GM23338 (cell line): ENCODE results near the gene TTC16. TPM values are rescaled to one million over a fixed set of nuclear protein-coding genes. Genes with fewer than 3 reads are reported as not detected.

ENCODE experiments used
- ATAC-seq: fragments of 200-7000 bp; cut with Tn5 transposase; 3 replicates; pipeline ENCODE4 v1.9.1; 2020
- DNase-seq: peaks from one replicate; pipeline ENCODE4 v3.0.0-alpha.2; 2015; ENCODE audit warnings: low spot score
- H2AFZ ChIP-seq: fragments of 200-600 bp; sonication (generic); 2 replicates; pipeline ENCODE4 v1.8.0; 2016; ENCODE audit warnings: antibody characterized with exemption, mild to moderate bottlenecking, moderate library complexity
- H3F3A ChIP-seq: fragments of 200-600 bp; sonication (generic); replicated peaks from 2 replicates; pipeline ENCODE4 v1.8.0; 2017; ENCODE audit warnings: antibody characterized with exemption, mixed run types, low read depth
- H3K27ac ChIP-seq: fragments of 200-600 bp; sonication (generic); 2 replicates; pipeline ENCODE4 v1.6.1; 2016; ENCODE audit warnings: low read depth
- H3K27me3 ChIP-seq: fragments of 200-600 bp; sonication (generic); 2 replicates; pipeline ENCODE4 v1.8.0; 2016; ENCODE audit warnings: mild to moderate bottlenecking, mixed run types, moderate library complexity; ENCODE audit not compliant: insufficient read depth
- H3K36me3 ChIP-seq: fragments of 200-600 bp; sonication (generic); 2 replicates; pipeline ENCODE4 v1.8.0; 2016; ENCODE audit warnings: mild to moderate bottlenecking; ENCODE audit not compliant: insufficient read depth
- H3K4me1 ChIP-seq: fragments of 200-600 bp; sonication (generic); 2 replicates; pipeline ENCODE4 v1.8.0; 2016; ENCODE audit warnings: mild to moderate bottlenecking, moderate library complexity; ENCODE audit not compliant: insufficient read depth
- H3K4me2 ChIP-seq: fragments of 200-600 bp; sonication (generic); 2 replicates; pipeline ENCODE4 v1.7.1; 2017; ENCODE audit warnings: mixed run types
- H3K4me3 ChIP-seq: fragments of 200-600 bp; sonication (generic); 2 replicates; pipeline ENCODE4 v1.6.1; 2016; ENCODE audit warnings: mixed run types
- H3K79me2 ChIP-seq: fragments of 200-600 bp; sonication (generic); replicated peaks from 2 replicates; pipeline ENCODE4 v1.8.0; 2017; ENCODE audit warnings: mild to moderate bottlenecking; ENCODE audit not compliant: insufficient read depth
- H3K9me2 ChIP-seq: fragments of 200-600 bp; sonication (generic); 2 replicates; pipeline ENCODE4 v1.8.0; 2017; ENCODE audit not compliant: insufficient read depth
- H4K20me1 ChIP-seq: fragments of 200-600 bp; sonication (generic); replicated peaks from 2 replicates; pipeline ENCODE4 v1.8.0; 2017; ENCODE audit warnings: mild to moderate bottlenecking; ENCODE audit not compliant: insufficient read depth
- H3K27ac Mint-ChIP-seq: 2 replicates; pipeline ENCODE4 v1.8.0; 2020; ENCODE audit warnings: inconsistent platforms, mild to moderate bottlenecking, moderate library complexity, mixed read lengths
- H3K27me3 Mint-ChIP-seq: 3 replicates; pipeline ENCODE4 v1.8.0; 2022; ENCODE audit warnings: low read depth, mild to moderate bottlenecking, moderate library complexity, mixed read lengths, inconsistent platforms; ENCODE audit not compliant: insufficient read depth, poor library complexity
- H3K36me3 Mint-ChIP-seq: 3 replicates; pipeline ENCODE4 v1.8.0; 2021; ENCODE audit warnings: low read depth, mild to moderate bottlenecking, inconsistent platforms, moderate library complexity, mixed read lengths
- H3K4me1 Mint-ChIP-seq: 3 replicates; pipeline ENCODE4 v1.8.0; 2020; ENCODE audit warnings: mild to moderate bottlenecking, inconsistent platforms, mixed read lengths
- H3K4me3 Mint-ChIP-seq: 3 replicates; pipeline ENCODE4 v1.8.0; 2021; ENCODE audit warnings: moderate library complexity, mild to moderate bottlenecking, inconsistent platforms, mixed read lengths
- H3K9me3 Mint-ChIP-seq: 3 replicates; pipeline ENCODE4 v1.8.0; 2020; ENCODE audit warnings: moderate library complexity, mild to moderate bottlenecking, inconsistent platforms, mixed read lengths
- CREB1 ChIP-seq: fragments of 250-450 bp; sonication (Bioruptor Pico); IDR thresholded peaks from 2 replicates; pipeline ENCODE4 v1.5.0; 2020; ENCODE audit warnings: low read depth, mild to moderate bottlenecking, moderate library complexity
- EZH2phosphoT487 ChIP-seq: fragments of 200-600 bp; sonication (generic); IDR thresholded peaks from one replicate; pipeline ENCODE4 v1.8.1; 2018; ENCODE audit warnings: antibody characterized with exemption; ENCODE audit not compliant: unreplicated experiment
- JUNB ChIP-seq: IDR thresholded peaks from one replicate; pipeline ENCODE4 v1.6.1; 2016; ENCODE audit warnings: antibody characterized with exemption; ENCODE audit not compliant: unreplicated experiment
- polyA plus RNA-seq: library from polyadenylated mRNA; unstranded; fragments of >200 nt; fragmentation: Nextera tagmentation; extraction: Ambion mirVana; gene quantifications from 2 replicates; pipeline ENCODE4 v1.2.1, GENCODE V29; 2016
- total RNA-seq: library from RNA; depleted of rRNA; stranded (reverse); fragments of >200 nt; shearing (Covaris generic); gene quantifications from 2 replicates; pipeline ENCODE4 v1.2.3, GENCODE V29; 2014
- TF ChIP-seq, protein P1 (sequence below): fragments of 250-450 bp; sonication (Bioruptor Pico); IDR thresholded peaks from 2 replicates; pipeline ENCODE4 v1.5.0; 2020; ENCODE audit warnings: mild to moderate bottlenecking, moderate library complexity
- TF ChIP-seq, protein P2 (sequence below): IDR thresholded peaks from one replicate; pipeline ENCODE4 v1.6.1; 2018; ENCODE audit warnings: antibody characterized with exemption; ENCODE audit not compliant: unreplicated experiment
- TF ChIP-seq, protein P3 (sequence below), 2 experiments: fragments of 200-600 bp in 1 of 2; sonication (generic) in 1 of 2; conservative IDR thresholded peaks; 2 replicates each; pipeline versions ENCODE4 v1.5.1 to v1.6.1; 2016 to 2017; ENCODE audit warnings: antibody characterized with exemption in 2 of 2, low read depth in 2 of 2, mild to moderate bottlenecking in 2 of 2, moderate library complexity in 1 of 2

Gene TTC16
- total and polyA plus RNA-seq, 2 experiments from 2014 or later: not detected

DNA sequence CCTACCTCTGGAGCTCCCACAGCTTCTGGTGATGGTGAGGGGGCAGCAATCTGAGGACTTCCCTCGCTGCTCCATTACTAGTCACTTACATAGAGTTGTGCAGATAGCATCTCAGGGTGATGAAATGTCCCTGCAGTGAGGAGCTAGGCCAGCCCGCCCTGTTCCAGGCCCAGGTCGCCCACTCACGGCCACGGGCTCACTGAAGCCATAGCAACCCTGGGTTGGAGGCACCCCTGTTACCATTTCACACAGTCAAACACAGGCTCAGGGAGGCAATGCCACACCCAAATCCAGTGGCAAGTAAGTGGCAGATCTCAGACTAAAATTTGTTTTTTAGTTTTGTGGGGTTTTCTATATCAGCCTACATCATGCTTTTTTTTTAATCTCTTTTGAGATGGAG, 43.0 kb downstream of the TTC16 start (continued):
- TF ChIP-seq, protein P1, sequence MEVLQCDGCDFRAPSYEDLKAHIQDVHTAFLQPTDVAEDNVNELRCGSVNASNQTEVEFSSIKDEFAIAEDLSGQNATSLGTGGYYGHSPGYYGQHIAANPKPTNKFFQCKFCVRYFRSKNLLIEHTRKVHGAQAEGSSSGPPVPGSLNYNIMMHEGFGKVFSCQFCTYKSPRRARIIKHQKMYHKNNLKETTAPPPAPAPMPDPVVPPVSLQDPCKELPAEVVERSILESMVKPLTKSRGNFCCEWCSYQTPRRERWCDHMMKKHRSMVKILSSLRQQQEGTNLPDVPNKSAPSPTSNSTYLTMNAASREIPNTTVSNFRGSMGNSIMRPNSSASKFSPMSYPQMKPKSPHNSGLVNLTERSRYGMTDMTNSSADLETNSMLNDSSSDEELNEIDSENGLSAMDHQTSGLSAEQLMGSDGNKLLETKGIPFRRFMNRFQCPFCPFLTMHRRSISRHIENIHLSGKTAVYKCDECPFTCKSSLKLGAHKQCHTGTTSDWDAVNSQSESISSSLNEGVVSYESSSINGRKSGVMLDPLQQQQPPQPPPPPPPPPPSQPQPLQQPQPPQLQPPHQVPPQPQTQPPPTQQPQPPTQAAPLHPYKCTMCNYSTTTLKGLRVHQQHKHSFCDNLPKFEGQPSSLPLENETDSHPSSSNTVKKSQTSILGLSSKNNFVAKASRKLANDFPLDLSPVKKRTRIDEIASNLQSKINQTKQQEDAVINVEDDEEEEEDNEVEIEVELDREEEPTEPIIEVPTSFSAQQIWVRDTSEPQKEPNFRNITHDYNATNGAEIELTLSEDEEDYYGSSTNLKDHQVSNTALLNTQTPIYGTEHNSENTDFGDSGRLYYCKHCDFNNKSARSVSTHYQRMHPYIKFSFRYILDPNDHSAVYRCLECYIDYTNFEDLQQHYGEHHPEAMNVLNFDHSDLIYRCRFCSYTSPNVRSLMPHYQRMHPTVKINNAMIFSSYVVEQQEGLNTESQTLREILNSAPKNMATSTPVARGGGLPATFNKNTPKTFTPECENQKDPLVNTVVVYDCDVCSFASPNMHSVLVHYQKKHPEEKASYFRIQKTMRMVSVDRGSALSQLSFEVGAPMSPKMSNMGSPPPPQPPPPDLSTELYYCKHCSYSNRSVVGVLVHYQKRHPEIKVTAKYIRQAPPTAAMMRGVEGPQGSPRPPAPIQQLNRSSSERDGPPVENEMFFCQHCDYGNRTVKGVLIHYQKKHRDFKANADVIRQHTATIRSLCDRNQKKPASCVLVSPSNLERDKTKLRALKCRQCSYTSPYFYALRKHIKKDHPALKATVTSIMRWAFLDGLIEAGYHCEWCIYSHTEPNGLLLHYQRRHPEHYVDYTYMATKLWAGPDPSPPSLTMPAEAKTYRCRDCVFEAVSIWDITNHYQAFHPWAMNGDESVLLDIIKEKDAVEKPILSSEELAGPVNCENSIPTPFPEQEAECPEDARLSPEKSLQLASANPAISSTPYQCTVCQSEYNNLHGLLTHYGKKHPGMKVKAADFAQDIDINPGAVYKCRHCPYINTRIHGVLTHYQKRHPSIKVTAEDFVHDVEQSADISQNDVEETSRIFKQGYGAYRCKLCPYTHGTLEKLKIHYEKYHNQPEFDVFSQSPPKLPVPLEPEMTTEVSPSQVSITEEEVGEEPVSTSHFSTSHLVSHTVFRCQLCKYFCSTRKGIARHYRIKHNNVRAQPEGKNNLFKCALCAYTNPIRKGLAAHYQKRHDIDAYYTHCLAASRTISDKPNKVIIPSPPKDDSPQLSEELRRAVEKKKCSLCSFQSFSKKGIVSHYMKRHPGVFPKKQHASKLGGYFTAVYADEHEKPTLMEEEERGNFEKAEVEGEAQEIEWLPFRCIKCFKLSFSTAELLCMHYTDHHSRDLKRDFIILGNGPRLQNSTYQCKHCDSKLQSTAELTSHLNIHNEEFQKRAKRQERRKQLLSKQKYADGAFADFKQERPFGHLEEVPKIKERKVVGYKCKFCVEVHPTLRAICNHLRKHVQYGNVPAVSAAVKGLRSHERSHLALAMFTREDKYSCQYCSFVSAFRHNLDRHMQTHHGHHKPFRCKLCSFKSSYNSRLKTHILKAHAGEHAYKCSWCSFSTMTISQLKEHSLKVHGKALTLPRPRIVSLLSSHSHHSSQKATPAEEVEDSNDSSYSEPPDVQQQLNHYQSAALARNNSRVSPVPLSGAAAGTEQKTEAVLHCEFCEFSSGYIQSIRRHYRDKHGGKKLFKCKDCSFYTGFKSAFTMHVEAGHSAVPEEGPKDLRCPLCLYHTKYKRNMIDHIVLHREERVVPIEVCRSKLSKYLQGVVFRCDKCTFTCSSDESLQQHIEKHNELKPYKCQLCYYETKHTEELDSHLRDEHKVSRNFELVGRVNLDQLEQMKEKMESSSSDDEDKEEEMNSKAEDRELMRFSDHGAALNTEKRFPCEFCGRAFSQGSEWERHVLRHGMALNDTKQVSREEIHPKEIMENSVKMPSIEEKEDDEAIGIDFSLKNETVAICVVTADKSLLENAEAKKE: no peak
- no peak for TF ChIP-seq JUNB
- no peak for TF ChIP-seq CREB1 (CRISPR knock-in tag)

DNA sequence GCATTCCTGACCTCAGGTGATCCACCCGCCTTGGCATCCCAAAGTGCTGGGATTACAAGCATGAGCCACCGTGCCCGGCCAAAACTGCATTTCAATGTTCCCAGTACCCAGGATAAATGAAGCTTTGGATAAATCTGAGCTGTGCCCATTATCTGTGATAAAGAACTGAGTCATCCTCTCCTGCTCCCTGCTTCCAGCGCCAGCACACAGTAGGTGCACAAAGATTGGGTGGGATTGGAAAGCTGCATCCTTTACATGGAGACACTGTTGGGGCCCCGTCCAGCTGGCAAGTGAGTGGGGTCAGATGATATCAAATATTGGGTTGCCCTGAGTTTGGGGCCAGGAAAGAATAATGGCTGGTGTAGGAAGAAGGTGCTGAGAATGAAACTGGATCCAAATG, 45.2 kb downstream of the TTC16 start:
- Histone ChIP-seq H2AFZ (0 out of 2 replicates have a peak overlapping the region, but pooled peaks have one; percentile 10), H3K4me2 (no peak overlapping the region), H3F3A (peaks cover 10% of the 10 kb centered on the region; the same call in 1 of the 2 replicates), H3K79me2 (no peaks in the 10 kb centered on the region), H3K36me3 (no peaks in the 10 kb centered on the region), H4K20me1 (no peaks in the 10 kb centered on the region), H3K4me1 (peaks cover 20% of the 10 kb centered on the region), H3K27ac (no peak overlapping the region), H3K4me3 (no peak overlapping the region), H3K27me3 (peaks cover 8% of the 10 kb centered on the region), H3K9me2 (no peaks in the 10 kb centered on the region)
- ATAC-seq: no peak
- H3K27ac Mint-ChIP-seq: no peak overlapping the region
- no peak overlapping the region for H3K4me3 Mint-ChIP-seq
- peaks cover 18% of the 10 kb centered on the region for H3K27me3 Mint-ChIP-seq
- H3K36me3 Mint-ChIP-seq: no peaks in the 10 kb centered on the region; the same call in 2 of the 3 replicates
- DNase-seq: no peak
- H3K9me3 Mint-ChIP-seq: no peaks in the 10 kb centered on the region
- peaks cover 33% of the 10 kb centered on the region for H3K4me1 Mint-ChIP-seq
- no peak for TF ChIP-seq EZH2phosphoT487
- TF ChIP-seq, protein P2, sequence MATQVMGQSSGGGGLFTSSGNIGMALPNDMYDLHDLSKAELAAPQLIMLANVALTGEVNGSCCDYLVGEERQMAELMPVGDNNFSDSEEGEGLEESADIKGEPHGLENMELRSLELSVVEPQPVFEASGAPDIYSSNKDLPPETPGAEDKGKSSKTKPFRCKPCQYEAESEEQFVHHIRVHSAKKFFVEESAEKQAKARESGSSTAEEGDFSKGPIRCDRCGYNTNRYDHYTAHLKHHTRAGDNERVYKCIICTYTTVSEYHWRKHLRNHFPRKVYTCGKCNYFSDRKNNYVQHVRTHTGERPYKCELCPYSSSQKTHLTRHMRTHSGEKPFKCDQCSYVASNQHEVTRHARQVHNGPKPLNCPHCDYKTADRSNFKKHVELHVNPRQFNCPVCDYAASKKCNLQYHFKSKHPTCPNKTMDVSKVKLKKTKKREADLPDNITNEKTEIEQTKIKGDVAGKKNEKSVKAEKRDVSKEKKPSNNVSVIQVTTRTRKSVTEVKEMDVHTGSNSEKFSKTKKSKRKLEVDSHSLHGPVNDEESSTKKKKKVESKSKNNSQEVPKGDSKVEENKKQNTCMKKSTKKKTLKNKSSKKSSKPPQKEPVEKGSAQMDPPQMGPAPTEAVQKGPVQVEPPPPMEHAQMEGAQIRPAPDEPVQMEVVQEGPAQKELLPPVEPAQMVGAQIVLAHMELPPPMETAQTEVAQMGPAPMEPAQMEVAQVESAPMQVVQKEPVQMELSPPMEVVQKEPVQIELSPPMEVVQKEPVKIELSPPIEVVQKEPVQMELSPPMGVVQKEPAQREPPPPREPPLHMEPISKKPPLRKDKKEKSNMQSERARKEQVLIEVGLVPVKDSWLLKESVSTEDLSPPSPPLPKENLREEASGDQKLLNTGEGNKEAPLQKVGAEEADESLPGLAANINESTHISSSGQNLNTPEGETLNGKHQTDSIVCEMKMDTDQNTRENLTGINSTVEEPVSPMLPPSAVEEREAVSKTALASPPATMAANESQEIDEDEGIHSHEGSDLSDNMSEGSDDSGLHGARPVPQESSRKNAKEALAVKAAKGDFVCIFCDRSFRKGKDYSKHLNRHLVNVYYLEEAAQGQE: no peak
- TF ChIP-seq, protein P3, sequence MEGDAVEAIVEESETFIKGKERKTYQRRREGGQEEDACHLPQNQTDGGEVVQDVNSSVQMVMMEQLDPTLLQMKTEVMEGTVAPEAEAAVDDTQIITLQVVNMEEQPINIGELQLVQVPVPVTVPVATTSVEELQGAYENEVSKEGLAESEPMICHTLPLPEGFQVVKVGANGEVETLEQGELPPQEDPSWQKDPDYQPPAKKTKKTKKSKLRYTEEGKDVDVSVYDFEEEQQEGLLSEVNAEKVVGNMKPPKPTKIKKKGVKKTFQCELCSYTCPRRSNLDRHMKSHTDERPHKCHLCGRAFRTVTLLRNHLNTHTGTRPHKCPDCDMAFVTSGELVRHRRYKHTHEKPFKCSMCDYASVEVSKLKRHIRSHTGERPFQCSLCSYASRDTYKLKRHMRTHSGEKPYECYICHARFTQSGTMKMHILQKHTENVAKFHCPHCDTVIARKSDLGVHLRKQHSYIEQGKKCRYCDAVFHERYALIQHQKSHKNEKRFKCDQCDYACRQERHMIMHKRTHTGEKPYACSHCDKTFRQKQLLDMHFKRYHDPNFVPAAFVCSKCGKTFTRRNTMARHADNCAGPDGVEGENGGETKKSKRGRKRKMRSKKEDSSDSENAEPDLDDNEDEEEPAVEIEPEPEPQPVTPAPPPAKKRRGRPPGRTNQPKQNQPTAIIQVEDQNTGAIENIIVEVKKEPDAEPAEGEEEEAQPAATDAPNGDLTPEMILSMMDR (conservative IDR thresholded peaks at IDR 0.05; ENCODE audit: low read depth in 2 of 2): no peak
